NCI-H748 (cell line): ENCODE results near the gene PLCB3.
A peak's percentile ranks its signal among the peaks of the same experiment; 100 is the strongest.

ENCODE experiments used
- DNase-seq: peaks from one replicate; lab custom pipeline; 2025; ENCODE audit not compliant: unreplicated experiment; lab: John Stamatoyannopoulos, UW

The PLCB3 gene

GRCh38 chr11:64249563-64250414 is 1.5 kb upstream of the PLCB3 start:
- DNase-seq: no peak

DNA sequence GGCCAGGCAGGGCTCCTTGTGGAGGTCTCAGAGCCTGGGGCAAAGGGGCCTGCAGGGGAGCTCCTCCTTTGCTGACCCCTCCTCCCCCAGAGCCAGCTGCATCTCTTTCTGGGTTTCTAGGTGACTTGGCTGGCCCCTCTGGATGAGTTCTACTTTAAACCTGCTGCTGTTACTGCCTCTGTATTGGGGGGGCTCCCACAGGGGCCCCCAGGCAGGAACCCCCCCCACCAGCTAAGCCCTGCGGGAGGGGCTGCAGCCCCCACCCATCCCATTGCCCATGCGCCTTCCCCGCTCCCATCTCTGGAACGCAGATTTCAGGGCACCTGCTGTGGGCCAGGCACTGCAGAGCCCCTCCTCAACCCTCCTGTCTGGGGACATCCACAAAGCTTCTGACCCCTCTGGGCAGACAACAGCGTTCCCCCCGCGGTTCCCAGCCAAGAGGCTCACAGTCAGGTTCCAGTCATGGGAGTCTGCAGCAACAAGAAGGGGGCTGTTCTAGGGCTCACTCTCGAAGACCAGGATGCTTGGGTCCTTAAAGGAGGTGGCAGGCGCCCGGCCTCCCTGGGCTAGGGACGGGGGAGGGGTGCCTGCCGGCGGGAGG is 815 bp upstream of the PLCB3 start:
- peak; percentile 44 for DNase-seq

DNA sequence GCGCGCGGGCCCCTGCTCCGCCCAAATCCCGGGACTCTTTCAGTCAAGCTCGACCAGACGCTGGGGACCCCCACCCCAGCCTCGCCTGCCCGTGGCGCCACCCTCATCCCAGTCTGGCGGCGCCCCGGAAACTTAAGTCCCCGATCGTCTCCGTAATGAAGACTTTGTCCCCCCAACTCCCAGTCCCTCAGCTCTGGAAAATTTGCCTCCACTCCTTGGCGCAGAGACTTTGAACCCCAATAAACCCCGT is 348 bp downstream of the PLCB3 start:
- DNase-seq: no peak

- peak; percentile 42 for DNase-seq
Measured at GRCh38 chr11:64252003-64252872, 908 bp downstream of the PLCB3 start.

- DNase-seq: no peak
Measured at GRCh38 chr11:64253043-64253442, 1.7 kb downstream of the PLCB3 start.

GRCh38 chr11:64253481-64253880 is 2.2 kb downstream of the PLCB3 start:
- no peak for DNase-seq

GRCh38 chr11:64254326-64254725 is 3.0 kb downstream of the PLCB3 start:
- no peak for DNase-seq

- DNase-seq: no peak
Measured at GRCh38 chr11:64255135-64256128, 4.1 kb downstream of the PLCB3 start.

GRCh38 chr11:64256300-64256699 is 5.0 kb downstream of the PLCB3 start:
- no peak for DNase-seq

GRCh38 chr11:64258356-64258755 is 7.0 kb downstream of the PLCB3 start:
- DNase-seq: no peak

- DNase-seq: no peak
Measured at GRCh38 chr11:64258946-64259532, 7.7 kb downstream of the PLCB3 start.

GRCh38 chr11:64259533-64260067 is 8.3 kb downstream of the PLCB3 start:
- no peak for DNase-seq

DNA sequence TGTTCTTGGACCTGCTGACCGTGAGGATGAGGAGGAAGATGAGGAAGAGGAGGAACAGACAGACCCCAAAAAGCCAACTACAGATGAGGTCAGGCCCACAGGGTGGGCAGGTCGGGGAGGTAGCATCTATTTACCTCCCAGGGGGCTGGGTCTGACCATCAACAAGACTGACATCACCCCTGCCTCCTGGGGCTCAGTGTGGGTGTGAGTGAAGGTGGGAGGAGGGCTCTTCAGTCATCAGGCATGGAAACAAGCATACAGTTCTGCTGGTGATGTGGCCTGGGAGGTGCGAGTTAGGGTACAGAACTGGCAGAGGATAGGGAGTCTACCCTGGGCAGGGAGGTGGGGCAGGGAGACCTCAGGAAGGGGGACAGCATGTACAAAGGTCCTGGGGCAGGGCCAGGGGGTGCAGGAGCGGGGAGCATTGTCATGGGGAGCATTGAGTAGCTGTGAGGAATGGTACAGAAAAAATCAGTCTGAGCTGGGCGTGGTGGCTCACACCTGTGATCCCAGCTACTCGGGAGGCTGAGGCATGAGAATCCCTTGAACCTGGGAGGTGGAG is 8.9 kb downstream of the PLCB3 start:
- DNase-seq: no peak

DNA sequence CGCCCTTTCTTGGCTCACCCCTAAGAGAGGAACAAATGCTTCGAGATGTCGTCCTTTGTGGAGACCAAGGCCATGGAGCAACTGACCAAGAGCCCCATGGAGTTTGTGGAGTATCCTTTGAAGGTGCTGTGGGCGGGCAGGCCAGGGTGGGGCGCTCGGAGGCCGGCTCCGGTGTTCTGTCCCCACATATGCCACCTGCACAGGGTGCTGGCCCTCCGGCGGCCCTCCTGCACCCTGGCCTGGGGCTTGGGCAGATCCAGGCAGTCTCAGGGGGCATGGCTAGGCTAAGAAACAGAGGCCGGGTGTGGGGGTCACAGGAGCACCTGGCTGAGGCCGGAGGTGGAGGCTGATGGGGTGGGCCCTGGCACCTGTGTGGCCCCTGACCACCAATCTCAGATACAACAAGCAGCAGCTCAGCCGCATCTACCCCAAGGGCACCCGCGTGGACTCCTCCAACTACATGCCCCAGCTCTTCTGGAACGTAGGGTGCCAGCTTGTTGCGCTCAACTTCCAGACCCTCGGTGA is 10.3 kb downstream of the PLCB3 start:
- DNase-seq: no peak

- DNase-seq: no peak
Measured at GRCh38 chr11:64262271-64263002, 11.1 kb downstream of the PLCB3 start.

GRCh38 chr11:64263021-64263946 is 12.0 kb downstream of the PLCB3 start:
- DNase-seq: no peak

- no peak for DNase-seq
Measured at GRCh38 chr11:64263947-64264317, 12.6 kb downstream of the PLCB3 start.

- no peak for DNase-seq
Measured at GRCh38 chr11:64264371-64264852, 13.1 kb downstream of the PLCB3 start.
